GM21576 (cell line): ENCODE measurements around the gene ADGRF3.
"Not testable (repeated sequence)": the region's sequence is repeated elsewhere in the genome, so short reads cannot be mapped to it uniquely, and the experiment has no call there.

ENCODE experiments used
- ATAC-seq: cut with Tn5 transposase; IDR thresholded peaks from one replicate; pipeline ENCODE4 v1.9.1; 2021; ENCODE audit warnings: mild to moderate bottlenecking, moderate library complexity; ENCODE audit not compliant: unreplicated experiment

ADGRF3 gene, protein sequence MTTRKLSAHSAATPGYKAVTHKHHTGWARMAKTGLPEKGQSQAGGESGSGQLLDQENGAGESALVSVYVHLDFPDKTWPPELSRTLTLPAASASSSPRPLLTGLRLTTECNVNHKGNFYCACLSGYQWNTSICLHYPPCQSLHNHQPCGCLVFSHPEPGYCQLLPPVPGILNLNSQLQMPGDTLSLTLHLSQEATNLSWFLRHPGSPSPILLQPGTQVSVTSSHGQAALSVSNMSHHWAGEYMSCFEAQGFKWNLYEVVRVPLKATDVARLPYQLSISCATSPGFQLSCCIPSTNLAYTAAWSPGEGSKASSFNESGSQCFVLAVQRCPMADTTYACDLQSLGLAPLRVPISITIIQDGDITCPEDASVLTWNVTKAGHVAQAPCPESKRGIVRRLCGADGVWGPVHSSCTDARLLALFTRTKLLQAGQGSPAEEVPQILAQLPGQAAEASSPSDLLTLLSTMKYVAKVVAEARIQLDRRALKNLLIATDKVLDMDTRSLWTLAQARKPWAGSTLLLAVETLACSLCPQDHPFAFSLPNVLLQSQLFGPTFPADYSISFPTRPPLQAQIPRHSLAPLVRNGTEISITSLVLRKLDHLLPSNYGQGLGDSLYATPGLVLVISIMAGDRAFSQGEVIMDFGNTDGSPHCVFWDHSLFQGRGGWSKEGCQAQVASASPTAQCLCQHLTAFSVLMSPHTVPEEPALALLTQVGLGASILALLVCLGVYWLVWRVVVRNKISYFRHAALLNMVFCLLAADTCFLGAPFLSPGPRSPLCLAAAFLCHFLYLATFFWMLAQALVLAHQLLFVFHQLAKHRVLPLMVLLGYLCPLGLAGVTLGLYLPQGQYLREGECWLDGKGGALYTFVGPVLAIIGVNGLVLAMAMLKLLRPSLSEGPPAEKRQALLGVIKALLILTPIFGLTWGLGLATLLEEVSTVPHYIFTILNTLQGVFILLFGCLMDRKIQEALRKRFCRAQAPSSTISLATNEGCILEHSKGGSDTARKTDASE

DNA sequence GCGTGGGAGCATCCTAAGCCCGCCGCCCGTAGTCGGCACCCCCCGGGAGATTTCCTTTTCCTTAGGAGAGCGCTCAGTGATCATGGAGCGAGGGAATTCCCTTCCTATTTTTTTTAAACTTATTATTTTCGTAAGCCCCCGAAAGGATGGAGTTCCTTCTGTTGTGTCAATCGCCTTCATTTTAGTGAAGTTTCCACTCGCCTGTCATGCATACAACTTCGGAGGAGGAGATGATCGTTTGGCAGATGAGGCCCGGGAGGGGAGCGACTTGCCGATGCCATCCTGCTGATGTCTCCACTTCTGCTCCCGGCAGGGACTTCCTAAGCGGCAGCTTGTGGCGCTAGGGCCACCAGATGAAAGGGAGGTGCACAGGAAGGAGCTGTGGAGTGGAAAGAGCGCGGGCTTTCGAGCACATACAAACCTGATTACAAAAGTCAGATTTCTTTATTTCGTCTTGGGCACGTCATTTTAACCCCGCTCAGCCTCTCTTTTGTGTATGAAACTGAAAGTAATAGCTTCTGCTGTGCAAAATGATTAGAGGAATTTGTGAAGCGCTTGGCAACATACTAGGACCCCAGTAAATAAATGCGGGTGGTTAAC, at the start of gene ADGRF3:
Gene ADGRF3, minus strand, starts transcription at position 336 of the 600 bp plus-strand sequence. CDS start 555 bp downstream, outside the sequence.
- peak; percentile 28 for ATAC-seq

DNA sequence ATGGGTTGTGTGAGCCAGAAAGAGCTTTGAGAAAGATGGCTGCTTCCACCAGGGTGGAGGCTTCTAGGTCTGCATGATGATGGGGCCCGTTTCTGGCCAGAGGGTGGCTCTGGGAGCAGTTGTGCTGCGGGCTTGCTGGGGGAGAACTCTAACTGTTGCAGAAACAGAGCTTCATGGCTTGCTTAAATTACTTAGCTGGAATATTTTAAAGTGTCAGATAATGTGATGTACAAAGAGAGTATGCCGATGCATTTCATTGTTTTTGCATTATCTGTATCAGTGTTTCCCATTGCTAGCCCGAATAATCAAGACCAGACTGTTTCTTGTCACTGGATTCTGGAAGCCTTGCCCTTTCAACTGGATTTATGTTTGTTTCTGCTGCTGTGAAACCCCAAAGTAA, 48.8 kb upstream of the ADGRF3 start:
- no peak for ATAC-seq

DNA sequence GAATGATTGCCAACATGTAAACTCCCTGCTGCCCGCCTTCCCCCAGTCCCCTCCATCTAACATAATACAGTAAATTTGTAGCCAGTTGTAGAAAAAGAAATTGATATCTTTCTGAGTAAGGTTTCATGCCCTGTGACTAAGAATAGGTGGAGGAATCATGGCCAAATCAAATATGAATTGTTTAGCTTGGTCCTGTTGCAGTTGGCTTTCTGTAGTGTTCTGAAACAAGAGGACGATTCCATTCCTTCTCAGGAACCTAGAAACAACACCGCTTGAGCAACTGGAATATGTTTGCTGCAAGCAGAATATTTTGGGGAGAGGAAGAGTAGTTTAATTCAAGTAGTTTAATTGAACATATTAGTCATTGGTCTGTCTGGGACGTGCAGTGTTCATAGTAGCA, 48.1 kb upstream of the ADGRF3 start:
- no peak for ATAC-seq

DNA sequence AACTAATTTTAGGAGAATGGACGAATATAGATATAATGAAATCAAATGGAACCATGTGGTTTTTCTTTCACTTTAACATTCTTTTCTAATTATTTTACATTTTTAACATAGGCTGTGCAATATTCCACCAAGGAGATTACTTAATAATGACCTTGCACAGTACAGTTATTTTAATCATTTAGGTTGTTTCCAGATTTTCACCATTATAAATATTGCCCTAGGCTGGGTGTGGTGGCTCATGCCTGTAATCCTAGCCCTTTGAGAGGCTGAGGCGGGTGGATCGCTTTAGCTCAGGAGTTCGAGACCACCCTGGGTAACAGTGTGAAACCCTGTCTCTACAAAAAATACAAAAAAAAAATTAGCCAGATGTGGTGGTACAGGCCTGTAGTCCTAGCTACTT, 40.6 kb upstream of the ADGRF3 start:
- ATAC-seq = no peak

DNA sequence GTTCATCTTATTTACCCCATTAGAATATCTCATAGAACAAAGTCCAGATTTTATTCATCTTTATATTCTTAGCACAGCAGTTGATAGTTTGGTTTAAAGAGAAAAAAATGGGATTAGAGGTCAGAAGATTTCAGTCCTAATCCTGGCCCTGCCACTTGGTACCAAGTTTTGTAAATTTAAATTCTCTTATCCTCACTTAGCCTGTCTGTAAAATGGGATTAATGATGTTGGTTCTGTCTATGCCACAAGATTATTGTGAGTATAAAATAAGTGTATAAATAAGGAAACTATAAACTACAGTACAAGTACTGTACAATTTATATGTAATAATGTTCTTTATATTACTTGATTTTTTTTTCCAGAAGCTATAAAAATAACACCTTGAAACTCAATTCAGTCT, 38.0 kb upstream of the ADGRF3 start:
- ATAC-seq = no peak

DNA sequence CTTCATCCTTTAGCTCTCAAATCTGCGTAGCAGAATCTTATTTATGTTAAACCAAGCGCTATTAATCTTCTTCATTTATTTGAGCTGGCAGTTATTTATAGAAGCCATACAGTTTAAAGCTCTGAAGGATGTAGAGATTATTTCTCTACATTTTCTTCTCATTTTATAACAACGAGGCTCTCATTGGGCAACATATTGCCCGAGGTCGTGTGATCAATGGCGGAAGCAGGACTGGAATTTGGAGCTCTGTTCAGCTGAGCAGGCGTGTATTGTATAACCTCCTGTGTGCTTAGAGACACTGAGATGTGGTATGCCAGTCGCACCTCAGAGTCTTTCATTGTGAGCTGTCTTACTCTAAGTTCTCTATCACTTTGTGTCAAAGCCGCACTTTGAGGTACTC, 37.6 kb upstream of the ADGRF3 start:
- no peak for ATAC-seq

DNA sequence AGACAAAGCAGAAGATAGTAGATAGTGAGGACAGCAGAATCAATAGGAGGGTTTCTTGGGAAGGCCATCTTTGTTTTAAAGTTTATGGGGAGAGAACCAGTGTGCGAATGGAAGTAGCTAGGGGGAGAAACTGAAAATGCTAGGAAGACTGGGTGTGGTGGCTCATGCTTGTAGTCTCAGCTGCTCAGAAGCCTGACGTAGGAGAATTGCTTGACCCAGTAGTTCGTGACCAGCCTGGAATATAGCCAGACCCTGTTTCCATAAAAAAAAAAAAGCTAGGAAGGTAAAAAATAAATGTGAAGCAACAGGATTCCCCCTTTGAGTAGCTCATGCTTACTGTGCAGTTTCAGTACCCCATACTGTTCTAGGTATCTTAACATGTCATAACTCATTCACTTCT, 36.0 kb upstream of the ADGRF3 start:
- no peak for ATAC-seq

DNA sequence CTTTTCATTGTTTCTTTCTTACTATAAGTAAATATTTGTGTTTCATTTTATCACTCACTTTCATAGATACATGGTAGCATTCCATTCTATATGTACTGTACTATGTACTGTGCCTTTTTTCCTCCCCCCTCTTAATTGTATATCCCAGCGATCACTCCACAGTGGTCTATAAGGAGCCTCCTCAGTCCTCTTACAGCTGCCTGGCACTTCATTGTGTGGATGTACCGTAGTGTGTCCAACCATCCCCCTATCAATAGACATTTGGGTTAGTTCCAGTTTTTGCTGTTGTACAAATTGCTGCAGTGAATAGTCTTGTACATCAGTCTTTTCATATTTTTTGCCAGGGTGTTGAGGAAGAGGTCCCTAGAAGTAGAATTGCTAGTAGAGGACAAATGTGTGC, 33.7 kb upstream of the ADGRF3 start:
- no peak for ATAC-seq

DNA sequence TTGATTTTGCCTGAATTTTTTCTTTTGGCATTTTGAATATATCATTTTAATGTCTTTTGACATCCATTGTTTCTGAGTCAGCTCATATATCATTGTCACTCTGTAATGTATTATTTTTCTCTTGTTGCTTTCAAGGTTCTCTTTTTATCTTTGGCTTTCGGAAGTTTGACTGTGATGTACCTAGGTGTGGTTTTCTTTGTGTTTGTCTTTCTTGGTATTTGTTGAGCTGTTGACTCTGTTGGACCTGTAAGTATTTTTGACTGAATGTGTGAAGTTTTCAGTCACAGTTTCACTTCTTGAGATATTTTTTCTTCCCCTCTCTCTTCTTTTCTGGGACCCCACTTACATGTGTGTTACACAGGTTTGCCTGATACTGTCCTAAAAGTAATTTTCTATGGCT, 30.2 kb upstream of the ADGRF3 start:
- ATAC-seq = no peak

DNA sequence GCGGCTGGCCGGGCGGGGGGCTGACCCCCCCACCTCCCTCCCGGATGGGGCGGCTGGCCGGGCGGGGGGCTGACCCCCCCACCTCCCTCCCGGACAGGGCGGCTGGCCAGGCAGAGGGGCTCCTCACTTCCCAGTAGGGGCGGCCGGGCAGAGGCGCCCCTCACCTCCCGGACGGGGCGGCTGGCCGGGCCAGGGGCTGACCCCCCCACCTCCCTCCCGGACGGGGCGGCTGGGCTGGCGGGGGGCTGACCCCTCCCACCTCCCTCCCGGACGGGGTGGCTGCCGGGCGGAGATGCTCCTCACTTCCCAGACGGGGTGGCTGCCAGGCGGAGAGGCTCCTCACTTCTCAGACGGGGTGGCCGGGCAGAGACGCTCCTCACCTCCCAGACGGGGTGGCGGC, 24.3 kb upstream of the ADGRF3 start:
- not testable (repeated sequence) for ATAC-seq

DNA sequence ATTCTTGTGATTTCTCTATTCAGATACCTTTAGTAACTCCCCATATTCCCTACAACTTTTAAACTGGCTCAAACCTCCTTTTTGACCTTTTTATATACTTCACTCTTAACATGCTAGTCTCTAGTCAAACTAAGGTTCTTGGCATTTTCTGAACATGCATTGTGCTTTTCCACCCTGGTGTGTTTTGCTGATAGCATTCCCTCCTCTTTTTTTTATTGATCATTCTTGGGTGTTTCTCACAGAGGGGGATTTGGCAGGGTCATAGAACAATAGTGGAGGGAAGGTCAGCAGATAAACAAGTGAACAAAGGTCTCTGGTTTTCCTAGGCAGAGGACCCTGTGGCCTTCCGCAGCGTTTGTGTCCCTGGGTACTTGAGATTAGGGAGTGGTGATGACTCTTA, 23.1 kb upstream of the ADGRF3 start:
- not testable (repeated sequence) for ATAC-seq

DNA sequence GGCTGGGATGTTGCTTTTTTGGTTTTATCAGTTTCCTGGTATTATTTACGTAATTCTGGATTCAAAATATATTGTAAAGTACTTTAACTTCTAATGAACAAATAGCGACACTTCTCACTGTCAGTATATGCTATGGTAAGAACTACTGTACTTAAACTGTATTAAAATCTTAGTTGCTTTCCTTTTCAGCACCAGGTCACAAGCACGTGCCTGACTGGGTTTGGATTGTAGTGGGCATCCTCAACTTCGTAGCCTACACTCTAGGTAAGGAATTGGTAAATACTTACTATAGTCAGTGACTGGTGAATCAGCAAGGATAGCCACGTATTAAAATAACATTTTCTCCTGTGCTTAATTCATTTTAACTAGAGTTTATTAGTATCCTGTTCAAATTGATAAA, 20.4 kb upstream of the ADGRF3 start:
- no peak for ATAC-seq

DNA sequence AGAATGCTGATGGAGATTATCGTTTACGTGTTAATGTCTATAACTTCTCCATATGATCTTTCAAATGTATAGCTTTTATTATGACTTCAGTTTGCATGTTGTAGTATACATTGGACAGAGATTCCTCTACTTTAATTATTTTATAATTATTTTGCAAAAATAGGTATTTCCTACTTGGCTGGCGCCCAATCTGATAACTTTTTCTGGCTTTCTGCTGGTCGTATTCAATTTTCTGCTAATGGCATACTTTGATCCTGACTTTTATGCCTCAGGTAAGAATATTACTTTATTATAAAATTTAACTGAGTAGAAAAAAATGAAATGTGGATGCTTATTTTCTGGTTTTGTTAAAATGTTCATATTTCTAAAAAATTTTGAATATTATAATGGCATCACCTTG, 18.1 kb upstream of the ADGRF3 start:
- ATAC-seq = no peak

DNA sequence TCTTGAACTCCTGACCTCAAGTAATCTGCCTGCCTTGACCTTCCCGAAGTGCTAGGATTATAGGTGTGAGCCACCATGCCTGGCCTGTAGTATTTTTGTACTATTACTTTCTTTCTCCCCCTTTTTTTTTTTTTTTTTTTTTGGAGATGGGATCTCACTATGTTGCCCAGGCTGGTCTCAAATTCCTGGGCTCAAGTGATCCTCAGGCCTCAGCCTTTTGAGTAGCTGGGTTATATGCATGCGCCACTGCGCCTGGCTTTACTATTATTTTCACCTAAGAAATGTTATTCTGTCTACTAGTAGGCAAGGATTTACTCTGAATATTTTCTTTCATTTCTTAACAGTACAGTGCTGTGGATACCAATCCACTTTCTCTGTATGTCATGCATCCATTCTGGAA, 17.4 kb upstream of the ADGRF3 start:
- no peak for ATAC-seq

DNA sequence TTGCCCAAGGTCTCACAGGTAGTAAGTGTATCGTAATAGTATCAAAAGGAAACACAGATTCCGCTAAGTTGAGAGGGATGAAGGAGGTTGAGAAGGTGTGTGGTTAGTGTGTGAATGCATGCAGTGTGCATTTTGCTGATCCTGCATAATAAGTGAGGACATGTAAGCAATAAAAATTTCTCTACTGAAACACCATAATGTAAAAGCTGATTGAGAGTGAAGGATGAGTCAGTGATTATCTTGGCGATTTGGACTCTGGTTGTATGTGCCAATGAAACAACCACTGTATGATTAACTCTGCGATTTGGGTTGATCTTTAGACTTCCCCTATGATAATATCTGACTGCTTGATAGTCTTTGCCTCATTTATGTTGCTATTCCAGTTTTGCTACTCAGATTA, 16.7 kb upstream of the ADGRF3 start:
- no peak for ATAC-seq

DNA sequence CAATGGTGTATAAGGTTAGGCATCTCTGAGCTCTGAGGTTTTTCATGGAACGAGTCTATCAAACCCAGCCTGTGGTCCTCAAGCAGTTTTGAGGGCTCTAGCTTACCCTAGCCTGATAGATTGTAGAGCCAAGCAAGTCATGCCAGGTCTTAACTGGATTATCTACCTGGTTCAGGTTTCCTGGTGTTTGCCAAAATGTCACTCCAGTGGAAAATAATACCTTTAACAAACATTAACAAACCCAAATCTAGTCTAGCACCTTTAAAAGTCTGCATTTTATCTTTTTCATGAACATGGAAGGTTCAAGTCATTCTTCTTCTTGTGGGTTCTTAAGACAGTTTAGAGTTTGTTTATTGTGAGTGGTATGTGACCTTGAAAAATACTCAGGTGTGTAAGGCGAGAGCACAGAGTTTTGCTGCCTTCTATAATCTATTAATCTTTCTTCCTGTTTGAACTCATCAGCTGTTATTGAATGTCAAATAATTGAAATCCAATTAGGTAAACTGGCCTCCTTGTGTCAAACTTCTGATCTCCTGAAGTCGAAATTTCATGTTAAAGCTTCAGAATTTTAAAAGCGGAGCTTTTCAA, 13.4 kb upstream of the ADGRF3 start:
- ATAC-seq = no peak

DNA sequence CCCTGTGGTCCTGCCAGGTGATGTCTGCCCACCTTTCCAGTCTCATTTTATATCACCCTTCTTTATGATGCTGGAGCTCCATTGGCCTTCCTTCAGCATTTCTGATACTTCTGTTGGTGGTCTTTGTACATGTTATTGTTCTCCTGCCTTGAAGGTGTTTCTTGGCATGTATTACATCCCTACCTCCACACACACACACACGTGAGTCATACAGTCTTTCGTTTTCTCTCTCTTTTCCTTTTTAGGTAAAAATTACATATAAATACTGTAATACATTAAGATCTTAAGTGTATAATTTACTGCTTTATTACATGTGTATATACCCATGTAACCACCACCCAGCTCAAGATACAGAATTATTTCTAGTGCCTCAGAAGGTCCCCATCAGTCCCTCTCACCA, 10.2 kb upstream of the ADGRF3 start:
- ATAC-seq = no peak

DNA sequence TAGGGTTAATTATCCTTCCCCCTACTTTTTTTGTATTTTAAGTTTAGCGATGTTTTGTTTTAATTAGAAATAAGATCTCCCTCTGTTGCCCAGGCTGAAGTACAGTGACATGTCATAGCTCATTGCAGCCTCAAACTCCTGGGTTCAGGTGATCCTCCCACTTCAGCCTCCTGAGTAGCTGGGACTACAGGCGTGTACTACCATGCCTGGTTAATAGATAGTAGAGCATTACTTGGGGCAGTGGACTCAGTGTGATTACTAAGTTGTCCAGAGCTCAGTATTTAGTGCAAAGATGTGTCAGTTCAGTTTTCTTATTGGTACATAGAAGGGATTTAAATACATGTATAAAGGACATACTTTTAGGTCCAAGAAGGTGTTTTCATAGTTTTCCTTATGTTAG, 9.5 kb upstream of the ADGRF3 start:
- ATAC-seq = no peak

DNA sequence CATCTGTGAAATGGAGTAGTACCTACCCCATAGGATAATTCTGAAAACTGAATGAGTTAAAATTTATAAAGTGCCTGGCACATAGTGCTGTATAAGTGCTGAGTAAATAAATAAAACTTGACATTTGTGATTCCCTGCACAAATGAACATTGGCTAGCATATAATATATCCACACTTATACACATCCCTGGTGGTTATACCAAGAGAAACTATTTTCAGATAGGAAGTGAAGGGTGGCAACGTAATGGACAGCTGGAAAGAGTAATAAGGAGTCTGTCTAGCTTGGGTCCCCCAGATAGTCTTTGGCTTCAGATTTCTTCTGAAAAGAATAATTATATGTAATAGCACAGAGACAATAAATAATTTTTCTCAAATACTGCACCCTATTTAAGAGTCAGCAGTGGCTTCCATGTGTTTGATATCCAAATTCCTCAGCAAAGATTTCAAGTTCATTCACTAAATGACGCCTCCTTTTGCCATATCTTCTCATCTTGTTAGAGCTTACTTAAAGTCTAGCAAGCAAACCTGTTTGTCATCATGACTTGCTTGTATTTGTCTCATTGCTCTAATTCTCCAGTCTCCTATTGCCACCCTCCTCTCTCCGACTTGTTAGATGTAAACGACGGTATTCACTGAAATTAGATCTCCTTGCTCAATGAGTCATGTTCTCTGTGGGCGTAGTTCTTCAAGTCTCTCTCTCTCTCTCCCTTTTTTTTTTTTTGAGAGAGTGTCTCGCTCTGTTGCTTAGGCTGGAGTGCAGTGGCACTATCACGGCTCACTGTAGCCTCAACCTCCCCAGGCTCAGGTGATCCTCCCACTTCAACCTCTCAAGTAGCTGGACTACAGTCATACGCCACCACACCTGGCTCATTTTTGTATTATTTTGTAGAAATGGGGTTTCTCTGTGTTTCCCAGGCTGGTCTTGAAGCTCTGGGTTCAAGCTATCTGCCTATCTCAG, 8.7 kb upstream of the ADGRF3 start:
- no peak for ATAC-seq

DNA sequence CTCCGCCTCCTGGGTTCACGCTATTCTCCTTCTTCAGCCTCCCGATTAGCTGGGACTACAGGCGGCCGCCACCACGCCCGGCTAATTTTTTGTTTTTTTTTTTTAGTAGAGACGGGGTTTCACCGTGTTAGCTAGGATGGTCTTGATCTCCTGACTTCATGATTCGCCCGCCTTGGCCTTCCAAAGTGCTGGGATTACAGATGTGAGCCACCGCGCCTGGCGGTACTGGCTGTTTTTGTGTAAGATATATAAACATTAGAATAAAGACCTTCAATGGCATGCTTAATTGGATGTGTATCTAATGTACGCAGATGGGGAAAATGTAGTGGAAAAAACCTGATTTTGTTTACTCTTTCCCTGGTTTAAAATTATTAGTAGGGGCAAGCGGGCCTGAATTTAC, 7.9 kb upstream of the ADGRF3 start:
- not testable (repeated sequence) for ATAC-seq
